Lower leg skin (tissue), 3 donors: ENCODE measurements around the gene KCTD19.

Experiments
- POLR2A ChIP-seq, 2 donors: fragments of 450-650 bp; IDR thresholded peaks; one replicate each; pipeline ENCODE4 v1.6.1; 2016 to 2017; ENCODE audit warnings: antibody characterized with exemption in 2 of 2, mild to moderate bottlenecking in 1 of 2, moderate library complexity in 1 of 2
- TF ChIP-seq, protein P1 (sequence below), 3 donors: fragments of 450-650 bp; IDR thresholded peaks; one replicate each; pipeline ENCODE4 v1.5.1; 2016; ENCODE audit warnings: antibody characterized with exemption in 3 of 3, mild to moderate bottlenecking in 3 of 3, moderate library complexity in 2 of 3

DNA sequence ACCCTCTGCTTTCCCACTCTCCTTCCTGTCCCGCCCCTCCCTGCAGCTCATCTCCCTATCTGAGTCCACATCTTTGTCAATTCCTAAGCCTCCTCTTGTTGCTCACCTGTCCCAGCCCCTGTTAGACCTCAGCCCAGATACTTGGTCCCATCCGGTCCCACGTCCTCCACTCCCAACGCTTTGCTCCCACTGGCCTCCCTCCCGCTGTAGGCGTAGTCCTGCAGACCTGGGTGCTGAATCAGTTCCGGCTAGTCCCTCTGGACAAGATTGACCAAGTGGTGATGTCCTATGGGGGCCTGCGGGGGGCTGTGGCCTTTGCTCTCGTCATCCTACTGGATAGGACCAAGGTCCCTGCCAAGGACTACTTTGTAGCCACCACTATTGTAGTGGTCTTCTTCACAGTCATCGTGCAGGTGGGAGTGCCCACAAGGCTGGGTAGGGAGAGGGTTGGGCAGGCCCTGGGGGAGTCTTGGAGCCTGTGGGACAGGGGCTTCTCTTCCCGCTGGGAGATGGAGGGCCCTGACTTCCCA, 69.8 kb downstream of the KCTD19 start:
- TF ChIP-seq, protein P1, sequence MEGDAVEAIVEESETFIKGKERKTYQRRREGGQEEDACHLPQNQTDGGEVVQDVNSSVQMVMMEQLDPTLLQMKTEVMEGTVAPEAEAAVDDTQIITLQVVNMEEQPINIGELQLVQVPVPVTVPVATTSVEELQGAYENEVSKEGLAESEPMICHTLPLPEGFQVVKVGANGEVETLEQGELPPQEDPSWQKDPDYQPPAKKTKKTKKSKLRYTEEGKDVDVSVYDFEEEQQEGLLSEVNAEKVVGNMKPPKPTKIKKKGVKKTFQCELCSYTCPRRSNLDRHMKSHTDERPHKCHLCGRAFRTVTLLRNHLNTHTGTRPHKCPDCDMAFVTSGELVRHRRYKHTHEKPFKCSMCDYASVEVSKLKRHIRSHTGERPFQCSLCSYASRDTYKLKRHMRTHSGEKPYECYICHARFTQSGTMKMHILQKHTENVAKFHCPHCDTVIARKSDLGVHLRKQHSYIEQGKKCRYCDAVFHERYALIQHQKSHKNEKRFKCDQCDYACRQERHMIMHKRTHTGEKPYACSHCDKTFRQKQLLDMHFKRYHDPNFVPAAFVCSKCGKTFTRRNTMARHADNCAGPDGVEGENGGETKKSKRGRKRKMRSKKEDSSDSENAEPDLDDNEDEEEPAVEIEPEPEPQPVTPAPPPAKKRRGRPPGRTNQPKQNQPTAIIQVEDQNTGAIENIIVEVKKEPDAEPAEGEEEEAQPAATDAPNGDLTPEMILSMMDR (IDR thresholded peaks at IDR 0.05) = no peak
- TF ChIP-seq POLR2A (IDR thresholded peaks at IDR 0.05) = no peak
